ENCODE data around the gene TM4SF5. TPM values are rescaled to one million over a fixed set of nuclear protein-coding genes. Genes with fewer than 3 reads are reported as not detected.

Gene TM4SF5
- total RNA-seq, 1 donor, result not detected

DNA sequence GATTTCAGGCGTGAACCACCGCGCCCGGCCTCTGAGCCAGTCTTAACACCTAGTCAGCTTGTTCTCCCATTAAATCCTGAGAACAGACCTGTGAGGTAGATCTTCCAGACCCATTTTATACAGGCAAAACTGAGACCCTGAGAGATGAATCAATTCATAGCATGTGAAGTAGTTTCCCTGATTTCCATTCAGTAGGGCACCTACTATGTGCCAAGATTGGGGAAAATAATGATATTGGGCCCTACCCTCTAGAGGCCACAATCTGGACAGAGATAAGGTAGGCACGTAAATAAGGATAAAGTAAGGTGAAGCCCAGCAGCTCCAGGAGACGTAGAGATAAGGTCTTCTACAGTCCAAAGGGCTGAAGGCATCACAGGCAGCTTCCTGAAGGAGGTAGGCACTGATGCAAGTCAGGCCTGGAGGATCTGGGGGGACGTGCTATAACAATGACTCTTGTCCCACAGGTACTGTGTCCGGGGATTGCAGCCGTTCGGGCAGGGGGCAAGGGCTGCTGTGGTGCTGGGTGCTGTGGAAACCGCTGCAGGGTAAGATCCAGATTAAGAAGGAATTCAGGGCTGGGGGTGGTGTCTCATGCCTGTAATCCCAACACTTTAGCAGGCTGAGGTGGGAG is 8.8 kb downstream of the TM4SF5 start:
- no peaks in the 10 kb centered on the region for H3K4me1 ChIP-seq (ENCODE audit: insufficient read depth, low read length)
- no peak overlapping the region for H2AFZ ChIP-seq (ENCODE audit: low read length)
- no peaks in the 10 kb centered on the region for H3K36me3 ChIP-seq (ENCODE audit: insufficient read depth, low read length)
- H4K20me1 ChIP-seq (ENCODE audit: insufficient read depth, low read length), result no peaks in the 10 kb centered on the region
- no peak overlapping the region for H3K4me2 ChIP-seq (ENCODE audit: insufficient read depth, low read length)
- no peak overlapping the region for H3K4me3 ChIP-seq (ENCODE audit: insufficient read depth, low read length)
- H3K27me3 ChIP-seq (ENCODE audit: insufficient read depth, low read length), result peaks cover 29% of the 10 kb centered on the region
- H3K79me2 ChIP-seq (ENCODE audit: insufficient read depth, low read length), result no peaks in the 10 kb centered on the region
- DNase-seq (ENCODE audit: insufficient read length, low spot score, missing footprints), result no peak
- H3K27ac ChIP-seq (ENCODE audit: low read depth, low read length), result no peak overlapping the region
- no peaks in the 10 kb centered on the region for H3K9me3 ChIP-seq (ENCODE audit: low read depth, low read length)
- no peak for TF ChIP-seq CTCF (IDR thresholded peaks at IDR 0.05; ENCODE audit: extremely low read depth, low read depth, low read length)

- Histone ChIP-seq H2AFZ (ENCODE audit: low read length) (no peak overlapping the region), H3K4me2 (ENCODE audit: insufficient read depth, low read length) (no peak overlapping the region), H3K27ac (ENCODE audit: low read depth, low read length) (no peak overlapping the region), H3K4me1 (ENCODE audit: insufficient read depth, low read length) (peaks cover 17% of the 10 kb centered on the region), H3K27me3 (ENCODE audit: insufficient read depth, low read length) (peaks cover 36% of the 10 kb centered on the region), H3K4me3 (ENCODE audit: insufficient read depth, low read length) (no peak overlapping the region), H3K79me2 (ENCODE audit: insufficient read depth, low read length) (no peaks in the 10 kb centered on the region), H3K9me3 (ENCODE audit: low read depth, low read length) (no peaks in the 10 kb centered on the region), H4K20me1 (ENCODE audit: insufficient read depth, low read length) (no peaks in the 10 kb centered on the region), H3K36me3 (ENCODE audit: insufficient read depth, low read length) (no peaks in the 10 kb centered on the region)
- no peak for DNase-seq (ENCODE audit: insufficient read length, low spot score, missing footprints)
- TF ChIP-seq CTCF (IDR thresholded peaks at IDR 0.05; ENCODE audit: extremely low read depth, low read depth, low read length), result no peak
Measured at GRCh38 chr17:4782652-4783051, 11.0 kb downstream of the TM4SF5 start.

DNA sequence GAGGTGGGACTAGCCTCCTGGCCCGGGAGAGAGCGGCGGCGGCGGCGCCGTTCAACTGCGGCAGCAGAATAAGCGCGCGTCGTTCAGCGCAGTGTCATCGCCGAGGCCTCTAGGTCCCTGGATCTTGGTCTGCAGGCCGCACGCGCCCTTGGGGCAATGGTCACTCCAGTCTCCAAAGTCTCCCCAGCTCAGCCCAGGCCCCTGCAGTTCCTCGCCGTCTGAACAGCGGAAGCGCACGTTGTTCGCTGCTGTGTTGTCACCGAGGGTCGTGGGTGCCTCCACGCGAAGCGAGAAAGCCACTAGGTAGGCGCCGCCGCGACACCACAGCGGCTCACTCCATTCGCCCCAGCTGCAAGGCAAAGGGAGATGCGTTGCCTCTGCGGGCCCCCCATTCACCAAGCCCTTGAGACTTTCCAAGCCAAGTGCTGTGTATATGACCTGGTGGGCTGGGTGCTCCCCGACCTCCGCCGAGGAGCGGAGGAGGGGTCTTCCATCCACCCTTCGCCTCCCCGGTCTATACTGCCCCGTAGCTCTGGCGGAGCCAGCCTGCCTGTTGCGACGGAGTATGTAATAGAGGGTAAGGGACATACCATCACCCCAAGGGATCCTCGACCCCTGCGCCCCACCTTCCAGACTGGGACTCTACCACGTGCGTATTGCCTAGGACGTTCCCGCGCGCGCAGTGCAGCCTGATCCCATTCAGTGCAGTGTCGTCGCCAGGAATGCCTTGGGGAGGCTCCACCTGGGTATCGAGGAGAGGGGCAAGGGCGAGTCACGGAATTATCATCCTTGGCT is 13.8 kb downstream of the TM4SF5 start:
- no peak for DNase-seq (ENCODE audit: insufficient read length, low spot score, missing footprints)
- Histone ChIP-seq H3K4me1 (ENCODE audit: insufficient read depth, low read length) (peaks cover 28% of the 10 kb centered on the region), H3K4me3 (ENCODE audit: insufficient read depth, low read length) (peak overlapping the region; percentile 62), H3K79me2 (ENCODE audit: insufficient read depth, low read length) (no peaks in the 10 kb centered on the region), H3K4me2 (ENCODE audit: insufficient read depth, low read length) (peak overlapping the region; percentile 77), H3K36me3 (ENCODE audit: insufficient read depth, low read length) (no peaks in the 10 kb centered on the region), H4K20me1 (ENCODE audit: insufficient read depth, low read length) (no peaks in the 10 kb centered on the region), H3K9me3 (ENCODE audit: low read depth, low read length) (no peaks in the 10 kb centered on the region), H3K27me3 (ENCODE audit: insufficient read depth, low read length) (peaks cover 32% of the 10 kb centered on the region), H3K27ac (ENCODE audit: low read depth, low read length) (no peak overlapping the region), H2AFZ (ENCODE audit: low read length) (peak overlapping the region; percentile 78)
- TF ChIP-seq CTCF (IDR thresholded peaks at IDR 0.05; ENCODE audit: extremely low read depth, low read depth, low read length), result no peak

DNA sequence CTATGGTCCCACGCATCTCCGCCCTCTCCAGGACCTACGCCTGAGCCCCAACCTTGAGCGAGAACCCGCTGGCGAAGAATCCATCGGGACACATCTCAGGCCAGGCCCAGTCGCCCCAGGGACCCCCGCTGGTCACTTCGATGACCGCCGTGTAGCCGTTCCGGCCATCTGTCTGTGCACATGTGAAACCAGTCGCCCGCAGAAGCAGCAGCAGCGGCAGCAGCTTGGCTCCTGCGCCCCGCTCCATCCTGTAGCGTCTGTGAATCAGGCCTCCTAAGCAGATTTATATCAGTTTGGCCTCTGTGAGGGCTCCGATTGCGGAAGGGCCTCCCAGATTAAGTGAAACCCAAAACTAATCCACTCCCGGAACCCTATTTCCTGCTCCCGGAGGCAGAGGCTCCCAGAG is 14.4 kb downstream of the TM4SF5 start, which contains the start of gene VMO1:
Gene VMO1 (minus strand): TSS at position 259 of the 406 bp plus-strand sequence. CDS start 12 bp downstream, at position 247.
- peak; percentile 93 for DNase-seq (ENCODE audit: insufficient read length, low spot score, missing footprints)
- Histone ChIP-seq H3K36me3 (ENCODE audit: insufficient read depth, low read length) (no peaks in the 10 kb centered on the region), H3K27ac (ENCODE audit: low read depth, low read length) (no peak within 1 kb of the TSS), H3K27me3 (ENCODE audit: insufficient read depth, low read length) (peaks cover 31% of the 10 kb centered on the region), H3K4me1 (ENCODE audit: insufficient read depth, low read length) (peaks cover 30% of the 10 kb centered on the region), H3K9me3 (ENCODE audit: low read depth, low read length) (no peaks in the 10 kb centered on the region), H3K4me3 (ENCODE audit: insufficient read depth, low read length) (peak within 1 kb of the TSS; percentile 64), H3K79me2 (ENCODE audit: insufficient read depth, low read length) (no peaks in the 10 kb centered on the region), H2AFZ (ENCODE audit: low read length) (peak within 1 kb of the TSS; percentile 78), H3K4me2 (ENCODE audit: insufficient read depth, low read length) (peak within 1 kb of the TSS; percentile 77), H4K20me1 (ENCODE audit: insufficient read depth, low read length) (no peaks in the 10 kb centered on the region)
- TF ChIP-seq CTCF (IDR thresholded peaks at IDR 0.05; ENCODE audit: extremely low read depth, low read depth, low read length), result no peak

All from osteoblast (primary cell).